ENCODE data around the gene AHNAK. TPM values are rescaled to one million over a fixed set of nuclear protein-coding genes. Genes with fewer than 3 reads are reported as not detected.

AHNAK gene
- total and polyA plus RNA-seq, 2 donors: 35.8 to 40.1 TPM

GRCh38 chr11:62542111-62542745 is 4.4 kb downstream of the AHNAK start:
- no peaks in the 10 kb centered on the region for H3K36me3 ChIP-seq (ENCODE audit: control insufficient read depth in 2 of 2, insufficient read depth in 2 of 2, low read length in 1 of 2)
- peak overlapping the region; percentile 46 to 70 for H3K27ac ChIP-seq (ENCODE audit: low read depth in 1 of 2, low read length in 1 of 2)
- 91% methylated on average over 6 of the region's 6 CpGs for WGBS
- H3K9me3 ChIP-seq (ENCODE audit: control insufficient read depth in 2 of 2, insufficient read depth in 1 of 2, low read length in 1 of 2): peaks cover 0 to 6% of the 10 kb centered on the region in 2 donors
- no peak for DNase-seq (ENCODE audit: low read depth in 6 of 9, low spot score in 9 of 9)
- H3K4me1 ChIP-seq (ENCODE audit: control insufficient read depth in 2 of 2, insufficient read depth in 2 of 2, low read length in 2 of 2): peaks cover 3 to 59% of the 10 kb centered on the region in 2 donors
- H3K4me3 ChIP-seq (ENCODE audit: low read length in 2 of 2): no peak overlapping the region
- H3K27me3 ChIP-seq (ENCODE audit: control insufficient read depth in 2 of 2, insufficient read depth in 1 of 2, low read length in 1 of 2): peaks cover 33 to 50% of the 10 kb centered on the region in 2 donors

- Histone ChIP-seq H3K36me3 (ENCODE audit: control insufficient read depth in 2 of 2, insufficient read depth in 2 of 2, low read length in 1 of 2) (no peaks in the 10 kb centered on the region), H3K9me3 (ENCODE audit: control insufficient read depth in 2 of 2, insufficient read depth in 1 of 2, low read length in 1 of 2) (peaks cover 0 to 6% of the 10 kb centered on the region in 2 donors), H3K4me3 (ENCODE audit: low read length in 2 of 2) (no peak overlapping the region), H3K27ac (ENCODE audit: low read depth in 1 of 2, low read length in 1 of 2) (peak overlapping the region; percentile 0 to 51), H3K27me3 (ENCODE audit: control insufficient read depth in 2 of 2, insufficient read depth in 1 of 2, low read length in 1 of 2) (peaks cover 21 to 38% of the 10 kb centered on the region in 2 donors), H3K4me1 (ENCODE audit: control insufficient read depth in 2 of 2, insufficient read depth in 2 of 2, low read length in 2 of 2) (peaks cover 0 to 51% of the 10 kb centered on the region in 2 donors)
- DNase-seq (ENCODE audit: low read depth in 6 of 9, low spot score in 9 of 9): peak in 1 of 9 donors; percentile 17
- WGBS: 92% methylated on average over 16 of the region's 16 CpGs
These were observed 5.6 kb downstream of the AHNAK start for GRCh38 chr11:62540804-62541701.

- 61% methylated on average over 13 of the region's 13 CpGs for WGBS
These were observed 7.2 kb downstream of the AHNAK start for GRCh38 chr11:62539238-62539925.

GRCh38 chr11:62538470-62539237 is 8.0 kb downstream of the AHNAK start:
- H3K27ac ChIP-seq (ENCODE audit: low read depth in 1 of 2, low read length in 1 of 2): no peak overlapping the region
- no peak overlapping the region for H3K4me3 ChIP-seq (ENCODE audit: low read length in 2 of 2)
- no peaks in the 10 kb centered on the region for H3K36me3 ChIP-seq (ENCODE audit: control insufficient read depth in 2 of 2, insufficient read depth in 2 of 2, low read length in 1 of 2)
- DNase-seq (ENCODE audit: low read depth in 6 of 9, low spot score in 9 of 9): no peak
- H3K4me1 ChIP-seq (ENCODE audit: control insufficient read depth in 2 of 2, insufficient read depth in 2 of 2, low read length in 2 of 2): peaks cover 0 to 37% of the 10 kb centered on the region in 2 donors
- peaks cover 0 to 6% of the 10 kb centered on the region in 2 donors for H3K9me3 ChIP-seq (ENCODE audit: control insufficient read depth in 2 of 2, insufficient read depth in 1 of 2, low read length in 1 of 2)
- H3K27me3 ChIP-seq (ENCODE audit: control insufficient read depth in 2 of 2, insufficient read depth in 1 of 2, low read length in 1 of 2): peaks cover 0 to 14% of the 10 kb centered on the region in 2 donors
- WGBS: 94% methylated on average over 19 of the region's 19 CpGs

More at GRCh38 chr11:62539238-62539925, 7.2 kb downstream of the AHNAK start:
- Histone ChIP-seq H3K4me3 (ENCODE audit: low read length in 2 of 2) (no peak overlapping the region), H3K27ac (ENCODE audit: low read depth in 1 of 2, low read length in 1 of 2) (no peak overlapping the region), H3K4me1 (ENCODE audit: control insufficient read depth in 2 of 2, insufficient read depth in 2 of 2, low read length in 2 of 2) (peaks cover 0 to 37% of the 10 kb centered on the region in 2 donors), H3K9me3 (ENCODE audit: control insufficient read depth in 2 of 2, insufficient read depth in 1 of 2, low read length in 1 of 2) (peaks cover 0 to 6% of the 10 kb centered on the region in 2 donors), H3K36me3 (ENCODE audit: control insufficient read depth in 2 of 2, insufficient read depth in 2 of 2, low read length in 1 of 2) (no peaks in the 10 kb centered on the region), H3K27me3 (ENCODE audit: control insufficient read depth in 2 of 2, insufficient read depth in 1 of 2, low read length in 1 of 2) (peaks cover 5 to 21% of the 10 kb centered on the region in 2 donors)
- no peak for DNase-seq (ENCODE audit: low read depth in 6 of 9, low spot score in 9 of 9)

GRCh38 chr11:62536301-62536957 is 10.2 kb downstream of the AHNAK start:
- Histone ChIP-seq H3K9me3 (ENCODE audit: control insufficient read depth in 2 of 2, insufficient read depth in 1 of 2, low read length in 1 of 2) (no peaks in the 10 kb centered on the region), H3K4me3 (ENCODE audit: low read length in 2 of 2) (no peak overlapping the region), H3K36me3 (ENCODE audit: control insufficient read depth in 2 of 2, insufficient read depth in 2 of 2, low read length in 1 of 2) (no peaks in the 10 kb centered on the region), H3K4me1 (ENCODE audit: control insufficient read depth in 2 of 2, insufficient read depth in 2 of 2, low read length in 2 of 2) (peaks cover 0 to 19% of the 10 kb centered on the region in 2 donors), H3K27me3 (ENCODE audit: control insufficient read depth in 2 of 2, insufficient read depth in 1 of 2, low read length in 1 of 2) (no peaks in the 10 kb centered on the region), H3K27ac (ENCODE audit: low read depth in 1 of 2, low read length in 1 of 2) (no peak overlapping the region)
- no peak for DNase-seq (ENCODE audit: low read depth in 6 of 9, low spot score in 9 of 9)
- 97% methylated on average over 21 of the region's 21 CpGs for WGBS

GRCh38 chr11:62535802-62536201 is 10.8 kb downstream of the AHNAK start:
- WGBS: 97% methylated on average over 12 of the region's 12 CpGs
- H3K4me3 ChIP-seq (ENCODE audit: low read length in 2 of 2): no peak overlapping the region
- DNase-seq (ENCODE audit: low read depth in 6 of 9, low spot score in 9 of 9): no peak
- no peaks in the 10 kb centered on the region for H3K36me3 ChIP-seq (ENCODE audit: control insufficient read depth in 2 of 2, insufficient read depth in 2 of 2, low read length in 1 of 2)
- H3K27ac ChIP-seq (ENCODE audit: low read depth in 1 of 2, low read length in 1 of 2): no peak overlapping the region
- no peaks in the 10 kb centered on the region for H3K27me3 ChIP-seq (ENCODE audit: control insufficient read depth in 2 of 2, insufficient read depth in 1 of 2, low read length in 1 of 2)
- H3K4me1 ChIP-seq (ENCODE audit: control insufficient read depth in 2 of 2, insufficient read depth in 2 of 2, low read length in 2 of 2): peaks cover 0 to 13% of the 10 kb centered on the region in 2 donors
- H3K9me3 ChIP-seq (ENCODE audit: control insufficient read depth in 2 of 2, insufficient read depth in 1 of 2, low read length in 1 of 2): no peaks in the 10 kb centered on the region

- DNase-seq (ENCODE audit: low read depth in 6 of 9, low spot score in 9 of 9): no peak
- 95% methylated on average over 19 of the region's 19 CpGs for WGBS
- Histone ChIP-seq H3K4me1 (ENCODE audit: control insufficient read depth in 2 of 2, insufficient read depth in 2 of 2, low read length in 2 of 2) (peaks cover 0 to 10% of the 10 kb centered on the region in 2 donors), H3K27ac (ENCODE audit: low read depth in 1 of 2, low read length in 1 of 2) (no peak overlapping the region), H3K36me3 (ENCODE audit: control insufficient read depth in 2 of 2, insufficient read depth in 2 of 2, low read length in 1 of 2) (no peaks in the 10 kb centered on the region), H3K27me3 (ENCODE audit: control insufficient read depth in 2 of 2, insufficient read depth in 1 of 2, low read length in 1 of 2) (no peaks in the 10 kb centered on the region), H3K4me3 (ENCODE audit: low read length in 2 of 2) (no peak overlapping the region), H3K9me3 (ENCODE audit: control insufficient read depth in 2 of 2, insufficient read depth in 1 of 2, low read length in 1 of 2) (no peaks in the 10 kb centered on the region)
These were observed 11.6 kb downstream of the AHNAK start for GRCh38 chr11:62534779-62535545.

- Histone ChIP-seq H3K27ac (ENCODE audit: low read depth in 1 of 2, low read length in 1 of 2) (no peak overlapping the region), H3K27me3 (ENCODE audit: control insufficient read depth in 2 of 2, insufficient read depth in 1 of 2, low read length in 1 of 2) (no peaks in the 10 kb centered on the region), H3K9me3 (ENCODE audit: control insufficient read depth in 2 of 2, insufficient read depth in 1 of 2, low read length in 1 of 2) (no peaks in the 10 kb centered on the region), H3K4me1 (ENCODE audit: control insufficient read depth in 2 of 2, insufficient read depth in 2 of 2, low read length in 2 of 2) (no peaks in the 10 kb centered on the region), H3K36me3 (ENCODE audit: control insufficient read depth in 2 of 2, insufficient read depth in 2 of 2, low read length in 1 of 2) (no peaks in the 10 kb centered on the region), H3K4me3 (ENCODE audit: low read length in 2 of 2) (no peak overlapping the region)
- no peak for DNase-seq (ENCODE audit: low read depth in 6 of 9, low spot score in 9 of 9)
- WGBS: 98% methylated on average over 2 of the region's 2 CpGs
These were observed 14.5 kb downstream of the AHNAK start for GRCh38 chr11:62532096-62532495.
